ENCODE measurements around the gene EMP3. TPM values are rescaled to one million over a fixed set of nuclear protein-coding genes. Genes with fewer than 3 reads are reported as not detected.

The EMP3 gene
- total and polyA plus RNA-seq, 9 of the 15 experiments (the other 6 are each of a cell fraction or from before 2014, with no cell fraction given), result 123 to 386 (median 296) TPM

GRCh38 chr19:48321622-48322591 is 3.4 kb upstream of the EMP3 start (continued):
- TF ChIP-seq ZNF644 (tag; IDR thresholded peaks at IDR 0.05; ENCODE audit: low read depth), result 0 out of 2 replicates have a peak, but pooled peaks have one; percentile 45
- TF ChIP-seq SMAD1 (IDR thresholded peaks at IDR 0.05; ENCODE audit: low read depth, low read length, partially characterized antibody), result peak; percentile 48
- no peak for TF ChIP-seq ASH1L (IDR thresholded peaks at IDR 0.05; ENCODE audit: borderline replicate concordance, low read depth, partially characterized antibody)
- TF ChIP-seq ZNF395 (CRISPR knock-in tag; IDR thresholded peaks at IDR 0.05), result peak; percentile 89
- TF ChIP-seq GTF2E2 (tag; IDR thresholded peaks at IDR 0.05), result no peak
- TF ChIP-seq IFI16 (CRISPR knock-in tag; IDR thresholded peaks at IDR 0.05), result no peak
- no peak for TF ChIP-seq ZBTB8A (IDR thresholded peaks at IDR 0.05; ENCODE audit: partially characterized antibody)
- no peak for TF ChIP-seq ZNF696 (CRISPR knock-in tag; conservative IDR thresholded peaks at IDR 0.05)
- no peak for TF ChIP-seq SMARCB1 (IDR thresholded peaks at IDR 0.05; ENCODE audit: insufficient read length, low read depth)
- TF ChIP-seq ZBTB7A (IDR thresholded peaks at IDR 0.05; ENCODE audit: borderline replicate concordance, control insufficient read depth, low read depth, low read length), result peak; percentile 86
- TF ChIP-seq ARID4B (CRISPR knock-in tag; IDR thresholded peaks at IDR 0.05), result peak; percentile 97
- TF ChIP-seq ARHGAP35 (IDR thresholded peaks at IDR 0.05; ENCODE audit: partially characterized antibody), result no peak
- peak; percentile 58 for TF ChIP-seq BRD9 (IDR thresholded peaks at IDR 0.05; ENCODE audit: low read depth, partially characterized antibody)
- TF ChIP-seq XRCC3 (IDR thresholded peaks at IDR 0.05), result no peak
- TF ChIP-seq ARID3B (CRISPR knock-in tag; IDR thresholded peaks at IDR 0.05; ENCODE audit: borderline replicate concordance), result no peak
- TF ChIP-seq EP300 (IDR thresholded peaks at IDR 0.05; ENCODE audit: low read length), result peak; percentile 64
- TF ChIP-seq THRAP3 (IDR thresholded peaks at IDR 0.05; ENCODE audit: borderline replicate concordance), result no peak
- TF ChIP-seq HMGN3 (IDR thresholded peaks at IDR 0.05; ENCODE audit: borderline replicate concordance, extremely low read depth, insufficient read length, low read depth, low read length), result peak; percentile 99
- no peak for TF ChIP-seq FUS (optimal IDR thresholded peaks at IDR 0.05; ENCODE audit: low read depth, low read length)
- peak; percentile 37; the same call in 1 of the 2 replicates for TF ChIP-seq HDAC2 (IDR thresholded peaks at IDR 0.05)

All from K562 (cell line).